WTC11 (cell line): Measurements from ENCODE around the gene THSD4. TPM values are rescaled to one million over a fixed set of nuclear protein-coding genes. Genes with fewer than 3 reads are reported as not detected.
"Not testable (repeated sequence)": the region's sequence is repeated elsewhere in the genome, so short reads cannot be mapped to it uniquely, and the experiment has no call there.

ENCODE experiments used
- ATAC-seq: fragments of 200-7000 bp; cut with Tn5 transposase; 2 replicates; pipeline ENCODE4 v1.10.0; 2021; ENCODE audit warnings: mild to moderate bottlenecking, moderate library complexity
- CTCF ChIA-PET: fragments of 300-600 bp; sonication (Branson Sonifier 250); formaldehyde crosslinking; loops from one replicate; lab custom pipeline; 2021; ENCODE audit warnings: antibody characterized with exemption; lab: Charles Lee
- POLR2A ChIA-PET: fragments of 350-600 bp; sonication (Branson Sonifier 250); formaldehyde crosslinking; loops from one replicate; lab custom pipeline; 2021; ENCODE audit warnings: antibody characterized with exemption; lab: Charles Lee
- DNase-seq: peaks from one replicate; pipeline ENCODE4 v3.0.0; 2021; ENCODE audit warnings: low spot score
- H3K27ac Mint-ChIP-seq: 2 replicates; pipeline ENCODE4 v1.8.0; 2021; ENCODE audit warnings: mixed read lengths
- H3K27me3 Mint-ChIP-seq: 2 replicates; pipeline ENCODE4 v1.8.0; 2021; ENCODE audit warnings: low read depth, mild to moderate bottlenecking, moderate library complexity, mixed read lengths
- H3K36me3 Mint-ChIP-seq: 2 replicates; pipeline ENCODE4 v1.8.0; 2021; ENCODE audit warnings: mixed read lengths
- H3K4me1 Mint-ChIP-seq: 2 replicates; pipeline ENCODE4 v1.8.0; 2022; ENCODE audit warnings: mixed read lengths
- H3K4me3 Mint-ChIP-seq: 2 replicates; pipeline ENCODE4 v1.8.0; 2021; ENCODE audit warnings: mild to moderate bottlenecking, moderate library complexity, mixed read lengths
- H3K9me3 Mint-ChIP-seq: 2 replicates; pipeline ENCODE4 v1.8.0; 2021; ENCODE audit warnings: mixed read lengths
- ARID4B ChIP-seq: sonication (generic); formaldehyde crosslinking; IDR thresholded peaks from 2 replicates; pipeline ENCODE4 v1.8.0; 2023; ENCODE audit warnings: missing genetic modification reagents, mild to moderate bottlenecking, borderline replicate concordance
- E2F4 ChIP-seq: sonication (generic); formaldehyde crosslinking; IDR thresholded peaks from 2 replicates; pipeline ENCODE4 v1.8.1; 2022; ENCODE audit warnings: low read depth, mild to moderate bottlenecking, moderate library complexity, missing genetic modification reagents, borderline replicate concordance
- E2F5 ChIP-seq: sonication (generic); formaldehyde crosslinking; IDR thresholded peaks from 2 replicates; pipeline ENCODE4 v1.8.1; 2022; ENCODE audit warnings: mild to moderate bottlenecking, moderate library complexity, missing genetic modification reagents
- EMX1 ChIP-seq: fragments of 250-450 bp; sonication (Bioruptor Pico); IDR thresholded peaks from 2 replicates; pipeline ENCODE4 v1.8.0; 2021; ENCODE audit warnings: mild to moderate bottlenecking
- ERG ChIP-seq: fragments of 250-450 bp; sonication (Bioruptor Pico); IDR thresholded peaks from 2 replicates; pipeline ENCODE4 v1.8.0; 2021; ENCODE audit warnings: mild to moderate bottlenecking
- ESRRA ChIP-seq: sonication (generic); formaldehyde crosslinking; IDR thresholded peaks from 2 replicates; pipeline ENCODE4 v1.8.1; 2022; ENCODE audit warnings: mild to moderate bottlenecking, missing genetic modification reagents, borderline replicate concordance
- FOXJ3 ChIP-seq: sonication (generic); formaldehyde crosslinking; IDR thresholded peaks from 2 replicates; pipeline ENCODE4 v1.9.0; 2021; ENCODE audit warnings: missing genetic modification reagents, mild to moderate bottlenecking, borderline replicate concordance
- FOXK1 ChIP-seq: sonication (generic); formaldehyde crosslinking; IDR thresholded peaks from 2 replicates; pipeline ENCODE4 v1.8.0; 2022; ENCODE audit warnings: mild to moderate bottlenecking, moderate library complexity, missing genetic modification reagents
- GTF2I ChIP-seq: fragments of 250-450 bp; sonication (Bioruptor Pico); conservative IDR thresholded peaks from 2 replicates; pipeline ENCODE4 v1.4.0; 2021; ENCODE audit warnings: mild to moderate bottlenecking
- HMGA2 ChIP-seq: fragments of 250-450 bp; sonication (Bioruptor Pico); IDR thresholded peaks from 2 replicates; pipeline ENCODE4 v1.4.0; 2021; ENCODE audit warnings: mild to moderate bottlenecking, moderate library complexity
- HMGXB4 ChIP-seq: sonication (generic); formaldehyde crosslinking; IDR thresholded peaks from 2 replicates; pipeline ENCODE4 v1.8.1; 2023; ENCODE audit warnings: mild to moderate bottlenecking, moderate library complexity, missing genetic modification reagents
- MXD4 ChIP-seq: fragments of 250-450 bp; sonication (Bioruptor Pico); IDR thresholded peaks from 2 replicates; pipeline ENCODE4 v1.8.0; 2021; ENCODE audit warnings: mild to moderate bottlenecking, moderate library complexity, borderline replicate concordance
- NFE2L1 ChIP-seq: sonication (generic); formaldehyde crosslinking; IDR thresholded peaks from 2 replicates; pipeline ENCODE4 v1.8.1; 2023; ENCODE audit warnings: missing genetic modification reagents
- NR2C2 ChIP-seq: sonication (generic); formaldehyde crosslinking; IDR thresholded peaks from 2 replicates; pipeline ENCODE4 v1.8.0; 2022; ENCODE audit warnings: mild to moderate bottlenecking, missing genetic modification reagents
- RORB ChIP-seq: fragments of 250-450 bp; sonication (Bioruptor Pico); IDR thresholded peaks from 2 replicates; pipeline ENCODE4 v1.9.0; 2021; ENCODE audit warnings: mild to moderate bottlenecking
- SMAD3 ChIP-seq: sonication (generic); formaldehyde crosslinking; IDR thresholded peaks from 2 replicates; pipeline ENCODE4 v1.8.0; 2022; ENCODE audit warnings: missing genetic modification reagents, mild to moderate bottlenecking, borderline replicate concordance
- ZBTB21 ChIP-seq: sonication (generic); formaldehyde crosslinking; IDR thresholded peaks from 2 replicates; pipeline ENCODE4 v1.8.1; 2023; ENCODE audit warnings: mild to moderate bottlenecking, missing genetic modification reagents, borderline replicate concordance
- ZNF512 ChIP-seq: sonication (generic); formaldehyde crosslinking; IDR thresholded peaks from 2 replicates; pipeline ENCODE4 v1.8.1; 2022; ENCODE audit warnings: missing genetic modification reagents, borderline replicate concordance
- total RNA-seq: library from RNA; stranded (reverse); gene quantifications from 3 replicates; pipeline ENCODE4 v1.2.3, GENCODE V29; 2021

The THSD4 gene
- total RNA-seq, 1 experiment from 2014 or later = 7.8 TPM

GRCh38 chr15:71670222-71670621 is 555.0 kb downstream of the THSD4 start:
- H3K9me3 Mint-ChIP-seq = peaks cover 12% of the 10 kb centered on the region

GRCh38 chr15:71674354-71674753 is 559.1 kb downstream of the THSD4 start:
- ChIA-PET POLR2A (no interaction called here), CTCF (no interaction called here)
- no peaks in the 10 kb centered on the region for H3K36me3 Mint-ChIP-seq
- no peak for DNase-seq
- no peak overlapping the region for H3K4me3 Mint-ChIP-seq
- no peaks in the 10 kb centered on the region for H3K27me3 Mint-ChIP-seq
- TF ChIP-seq FOXJ3 (CRISPR knock-in tag) = no peak
- TF ChIP-seq RORB (CRISPR knock-in tag) = no peak
- no peak for TF ChIP-seq FOXK1 (CRISPR knock-in tag)
- TF ChIP-seq E2F5 (CRISPR knock-in tag) = no peak
- no peak for TF ChIP-seq NFE2L1 (CRISPR knock-in tag)
- TF ChIP-seq SMAD3 = no peak
- TF ChIP-seq EMX1 (CRISPR knock-in tag) = no peak
- TF ChIP-seq HMGXB4 (CRISPR knock-in tag) = no peak
- no peak for TF ChIP-seq NR2C2 (CRISPR knock-in tag)
- TF ChIP-seq GTF2I = no peak
- peaks cover 35% of the 10 kb centered on the region for H3K4me1 Mint-ChIP-seq
- no peak for ATAC-seq
- no peak overlapping the region for H3K27ac Mint-ChIP-seq
- peaks cover 3% of the 10 kb centered on the region; the same call in 1 of the 2 replicates for H3K9me3 Mint-ChIP-seq

More at GRCh38 chr15:71670222-71670621, 555.0 kb downstream of the THSD4 start:
- H3K27me3 Mint-ChIP-seq, H3K4me3 Mint-ChIP-seq, DNase-seq, H3K27ac Mint-ChIP-seq, ATAC-seq, H3K4me1 Mint-ChIP-seq, H3K36me3 Mint-ChIP-seq, POLR2A ChIA-PET, CTCF ChIA-PET: not testable (repeated sequence)

GRCh38 chr15:71677352-71677751 is 562.1 kb downstream of the THSD4 start:
- ChIA-PET POLR2A (no interaction called here), CTCF (interaction anchor here (0.9 to 1.3 kb wide), 3 partner anchors 67 to 478 kb away, joined by 3 to 6 read pairs (median 4); no protein-coding TSS in a partner anchor)
- Mint-ChIP-seq H3K4me3 (no peak overlapping the region), H3K9me3 (no peaks in the 10 kb centered on the region), H3K27ac (no peak overlapping the region), H3K36me3 (no peaks in the 10 kb centered on the region), H3K27me3 (no peaks in the 10 kb centered on the region), H3K4me1 (peaks cover 50% of the 10 kb centered on the region)
- no peak for DNase-seq
- ATAC-seq = no peak
- no peak for TF ChIP-seq E2F4 (CRISPR knock-in tag)
- TF ChIP-seq MXD4 (CRISPR knock-in tag) = no peak
- no peak for TF ChIP-seq NR2C2 (CRISPR knock-in tag)
- no peak for TF ChIP-seq ZNF512 (CRISPR knock-in tag)
- TF ChIP-seq HMGA2 (CRISPR knock-in tag) = no peak
- no peak for TF ChIP-seq HMGXB4 (CRISPR knock-in tag)
- TF ChIP-seq ZBTB21 (CRISPR knock-in tag) = no peak
- TF ChIP-seq ESRRA (CRISPR knock-in tag) = no peak
- no peak for TF ChIP-seq EMX1 (CRISPR knock-in tag)
- no peak for TF ChIP-seq ARID4B (CRISPR knock-in tag)
- TF ChIP-seq ERG (CRISPR knock-in tag) = no peak
